ENCODE results near the gene DHX57. TPM values are rescaled to one million over a fixed set of nuclear protein-coding genes. Genes with fewer than 3 reads are reported as not detected.
"Not testable (repeated sequence)": the region's sequence is repeated elsewhere in the genome, so short reads cannot be mapped to it uniquely, and the experiment has no call there.

DHX57 gene
- total RNA-seq, 8 experiments from 2014 or later = 10.6 to 31.8 (median 28.1) TPM

DNA sequence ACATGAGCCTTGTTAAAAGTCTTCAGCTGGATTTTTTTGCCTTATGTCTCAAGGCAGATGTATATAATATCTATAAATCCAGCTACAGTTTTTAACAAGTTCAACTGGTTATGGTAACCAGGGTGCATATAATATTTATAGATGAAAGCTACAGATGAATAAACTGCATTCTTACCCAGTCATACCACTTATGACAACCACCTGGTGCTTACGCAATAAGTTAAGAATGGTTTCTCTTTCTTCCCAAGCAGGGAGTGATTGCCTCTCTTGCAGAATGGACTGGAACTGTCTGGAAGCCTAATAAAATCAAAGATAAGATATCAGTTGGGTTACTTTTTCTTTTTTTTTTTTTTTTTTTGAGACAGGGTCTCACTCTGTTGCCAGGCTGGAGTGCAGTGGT is 19.6 kb downstream of the DHX57 start:
- Histone ChIP-seq H3K27ac (no peak overlapping the region), H3K4me1 (replicated peaks in 1 of 2) (no peaks in the 10 kb centered on the region), H3K4me3 (no peak overlapping the region)
- in situ Hi-C loops (cut with MboI; ENCODE audit: low pct_unique_long_range_greater_than_20kb in 2 of 9, low sequenced_read_pairs in 9 of 9, unreplicated experiment in 9 of 9) = no loop called here
- ATAC-seq (replicated peaks in 6 of 8) = peak in 2 of 8 experiments; percentile 39 to 61
- WGBS, 10 experiments = 100% methylated on average over 1 of the region's 1 CpG; no CpG with 5 or more reads in 9 of the 10 experiments

DNA sequence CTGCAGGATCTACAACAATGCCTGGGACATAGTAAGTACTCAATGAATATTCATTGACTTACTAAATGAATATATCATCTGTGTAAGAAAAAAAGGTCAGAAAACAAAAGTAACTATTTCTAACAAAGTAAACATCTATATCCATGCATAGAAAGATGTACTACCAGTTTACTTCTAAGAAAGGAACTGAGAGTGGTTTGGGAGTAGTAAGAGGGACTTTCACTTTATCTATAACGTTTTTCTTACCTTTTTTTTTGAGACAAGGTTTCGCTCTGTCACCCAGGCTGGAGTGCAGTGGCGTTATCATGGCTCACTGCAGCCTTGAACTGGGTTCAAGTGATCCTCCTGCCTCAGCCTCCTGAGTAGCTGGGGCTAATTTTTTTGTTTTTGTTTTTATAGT is 25.7 kb downstream of the DHX57 start:
- no peak for ATAC-seq (replicated peaks in 6 of 8)
- in situ Hi-C loops (cut with MboI; ENCODE audit: low pct_unique_long_range_greater_than_20kb in 2 of 9, low sequenced_read_pairs in 9 of 9, unreplicated experiment in 9 of 9) = no loop called here
- WGBS, 10 experiments = 91 to 100% (median 98%) methylated on average over 1 to 3 of the region's 3 CpGs; no CpG with 5 or more reads in 2 of the 10 experiments

DNA sequence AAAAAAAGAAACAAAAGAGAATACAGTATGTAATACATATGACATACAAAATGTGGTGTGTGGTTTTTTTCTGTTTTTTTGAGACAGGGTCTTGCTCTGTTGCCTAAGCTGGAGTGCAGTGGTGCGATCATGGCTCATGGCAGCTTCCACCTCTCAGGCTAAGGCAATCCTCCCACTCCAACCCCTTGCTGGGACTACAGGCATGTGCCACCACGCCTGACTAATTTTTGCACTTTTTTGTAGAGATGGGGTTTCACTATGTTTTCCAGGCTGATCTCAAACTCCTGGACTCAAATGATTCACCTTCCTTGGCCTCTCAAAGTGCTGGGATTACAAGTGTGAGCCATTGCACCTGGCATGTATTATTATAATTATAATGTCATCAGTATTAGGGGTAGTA is 38.9 kb downstream of the DHX57 start:
- in situ Hi-C loops (cut with MboI; ENCODE audit: low pct_unique_long_range_greater_than_20kb in 2 of 9, low sequenced_read_pairs in 9 of 9, unreplicated experiment in 9 of 9) = loop anchor here in 1 of 9 experiments (25.0 kb wide), 1 partner anchor 249 kb away; no protein-coding TSS in a partner anchor
- 80 to 100% (median 80%) methylated on average over 1 to 2 of the region's 2 CpGs; no CpG with 5 or more reads in 7 of the 10 experiments for WGBS, 10 experiments
- no peak overlapping the region for H3K27ac ChIP-seq
- no peak overlapping the region for H3K4me3 ChIP-seq
- no peaks in the 10 kb centered on the region for H3K4me1 ChIP-seq (replicated peaks in 1 of 2)
- ATAC-seq (replicated peaks in 6 of 8) = no peak

More for the DNA sequence above, 25.7 kb downstream of the DHX57 start:
- no peak overlapping the region for H3K4me3 ChIP-seq
- no peak overlapping the region for H3K27ac ChIP-seq
- no peaks in the 10 kb centered on the region for H3K4me1 ChIP-seq (replicated peaks in 1 of 2)

DNA sequence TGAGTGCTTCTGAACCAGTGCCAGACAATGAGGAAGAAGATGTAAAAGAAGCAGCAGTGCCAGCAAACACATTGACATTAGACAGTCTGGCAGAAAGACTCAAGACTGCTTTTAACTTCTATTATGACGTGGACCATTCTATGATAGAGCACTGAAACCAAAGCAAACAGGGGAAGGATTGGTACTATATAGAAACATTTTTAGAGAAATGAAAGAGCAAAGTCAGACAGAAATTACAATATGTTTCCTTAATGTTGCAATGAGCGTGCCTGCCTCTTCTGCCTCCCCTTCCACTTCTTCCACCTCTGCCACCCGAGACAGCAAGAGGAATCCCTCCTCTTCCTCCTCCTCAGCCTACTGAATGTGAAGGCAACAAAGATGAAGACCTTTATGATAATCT is 39.7 kb downstream of the DHX57 start:
- no peak for ATAC-seq (replicated peaks in 6 of 8)
- WGBS, 10 experiments = 82 to 100% (median 100%) methylated on average over 1 to 3 of the region's 3 CpGs; no CpG with 5 or more reads in 2 of the 10 experiments
- in situ Hi-C loops (cut with MboI; ENCODE audit: low pct_unique_long_range_greater_than_20kb in 2 of 9, low sequenced_read_pairs in 9 of 9, unreplicated experiment in 9 of 9) = loop anchor here in 1 of 9 experiments (25.0 kb wide), 1 partner anchor 249 kb away; no protein-coding TSS in a partner anchor

DNA sequence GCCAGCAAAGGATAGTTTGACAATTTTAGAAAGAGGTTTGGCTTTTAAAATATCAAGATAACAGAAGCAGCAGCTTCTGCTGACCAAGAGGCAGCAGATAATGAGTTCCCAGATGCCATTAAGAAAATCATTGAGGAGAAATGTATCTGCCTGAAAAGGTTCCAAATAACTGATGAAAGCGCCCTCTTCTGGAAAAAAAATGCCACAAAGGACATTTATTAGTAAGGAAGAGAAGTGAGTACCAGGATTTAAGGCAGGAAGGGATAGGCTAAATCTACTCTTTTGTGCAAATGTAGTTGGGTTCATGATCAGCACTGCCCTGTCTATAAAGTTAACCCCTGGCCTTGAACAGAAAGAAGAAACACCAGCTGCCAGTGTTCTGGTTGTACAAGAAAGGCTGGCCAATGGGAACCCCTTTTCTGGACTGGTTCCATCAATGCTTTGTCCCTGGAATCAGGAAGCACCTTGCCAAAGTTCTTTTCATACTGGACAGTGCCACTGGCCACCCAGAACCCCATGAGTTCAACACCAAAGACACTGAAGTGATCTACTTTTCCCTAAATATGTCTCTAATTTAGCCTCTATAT is 40.6 kb downstream of the DHX57 start:
- Histone ChIP-seq H3K4me1 (replicated peaks in 1 of 2) (no peaks in the 10 kb centered on the region), H3K27ac (no peak overlapping the region), H3K4me3 (no peak overlapping the region)
- WGBS, 10 experiments = 0 to 60% (median 25%) methylated on average over 1 of the region's 1 CpG; no CpG with 5 or more reads in 2 of the 10 experiments
- peak in 3 of 8 experiments; percentile 30 to 67 (median 36) for ATAC-seq (replicated peaks in 6 of 8)
- in situ Hi-C loops (cut with MboI; ENCODE audit: low pct_unique_long_range_greater_than_20kb in 2 of 9, low sequenced_read_pairs in 9 of 9, unreplicated experiment in 9 of 9) = loop anchor here in 1 of 9 experiments (25.0 kb wide), 1 partner anchor 248 kb away; no protein-coding TSS in a partner anchor

More for the DNA sequence above, 39.7 kb downstream of the DHX57 start:
- Histone ChIP-seq H3K27ac (no peak overlapping the region), H3K4me3 (no peak overlapping the region), H3K4me1 (replicated peaks in 1 of 2) (no peaks in the 10 kb centered on the region)

DNA sequence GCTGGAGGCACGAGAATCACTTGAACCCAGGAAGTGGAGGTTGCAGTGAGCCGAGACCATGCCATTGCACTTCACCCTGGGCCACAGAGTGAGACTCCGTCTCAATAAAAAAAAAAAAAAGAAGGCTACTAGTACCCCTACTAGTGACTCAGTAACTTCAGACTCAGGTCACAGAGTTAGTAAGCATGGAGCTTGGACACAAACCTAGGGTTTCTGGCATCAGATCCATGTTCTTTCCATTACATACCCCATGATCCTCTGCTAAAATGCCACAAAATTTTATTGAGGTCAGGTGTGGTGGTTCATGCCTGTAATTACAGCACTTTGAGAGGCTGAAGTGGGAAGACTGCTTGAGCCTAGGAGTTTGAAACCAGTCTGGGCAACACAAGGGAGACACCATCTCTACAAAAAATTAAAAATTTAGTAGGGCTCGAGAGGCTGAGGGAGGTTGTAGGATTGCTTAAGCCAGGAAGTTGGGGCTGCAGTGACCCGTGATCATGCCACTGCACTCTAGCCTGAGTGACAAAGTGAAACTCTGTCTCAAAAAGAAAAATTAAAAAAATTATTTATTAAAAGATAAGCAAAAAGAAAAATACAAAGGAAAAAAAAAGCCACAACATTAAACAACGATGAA is 45.1 kb downstream of the DHX57 start:
- no peak for ATAC-seq (replicated peaks in 6 of 8)
- no peaks in the 10 kb centered on the region for H3K4me1 ChIP-seq (replicated peaks in 1 of 2)
- in situ Hi-C loops (cut with MboI; ENCODE audit: low pct_unique_long_range_greater_than_20kb in 2 of 9, low sequenced_read_pairs in 9 of 9, unreplicated experiment in 9 of 9) = loop anchor here in 1 of 9 experiments (25.0 kb wide), 1 partner anchor 243 kb away; no protein-coding TSS in a partner anchor
- no peak overlapping the region for H3K4me3 ChIP-seq
- 66 to 100% (median 91%) methylated on average over 3 to 5 of the region's 6 CpGs for WGBS, 10 experiments
- H3K27ac ChIP-seq = no peak overlapping the region

DNA sequence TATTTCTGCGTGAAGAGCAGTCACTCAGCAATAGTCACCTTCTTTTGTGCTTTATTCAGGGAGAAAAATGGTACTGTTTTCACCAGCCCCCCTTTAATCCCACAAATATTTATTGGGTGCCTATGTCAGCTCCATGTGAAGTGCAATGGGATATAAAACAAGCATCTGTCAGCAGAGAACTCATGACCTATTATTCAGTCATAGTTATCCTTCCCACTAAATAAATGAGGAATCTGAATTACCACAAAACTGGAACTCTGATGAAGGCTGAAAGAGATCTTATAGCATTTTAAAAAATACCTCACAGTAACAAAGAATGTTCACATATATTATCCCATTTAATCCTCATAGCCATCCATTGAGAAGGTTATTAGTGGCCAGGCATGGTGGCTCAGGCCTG is 45.8 kb downstream of the DHX57 start:
- 88 to 100% (median 100%) methylated on average over 1 of the region's 1 CpG; no CpG with 5 or more reads in 1 of the 10 experiments for WGBS, 10 experiments
- in situ Hi-C loops (cut with MboI; ENCODE audit: low pct_unique_long_range_greater_than_20kb in 2 of 9, low sequenced_read_pairs in 9 of 9, unreplicated experiment in 9 of 9) = loop anchor here in 1 of 9 experiments (25.0 kb wide), 1 partner anchor 243 kb away; no protein-coding TSS in a partner anchor
- H3K27ac ChIP-seq = no peak overlapping the region
- H3K4me1 ChIP-seq (replicated peaks in 1 of 2) = no peaks in the 10 kb centered on the region
- H3K4me3 ChIP-seq = no peak overlapping the region
- no peak for ATAC-seq (replicated peaks in 6 of 8)

DNA sequence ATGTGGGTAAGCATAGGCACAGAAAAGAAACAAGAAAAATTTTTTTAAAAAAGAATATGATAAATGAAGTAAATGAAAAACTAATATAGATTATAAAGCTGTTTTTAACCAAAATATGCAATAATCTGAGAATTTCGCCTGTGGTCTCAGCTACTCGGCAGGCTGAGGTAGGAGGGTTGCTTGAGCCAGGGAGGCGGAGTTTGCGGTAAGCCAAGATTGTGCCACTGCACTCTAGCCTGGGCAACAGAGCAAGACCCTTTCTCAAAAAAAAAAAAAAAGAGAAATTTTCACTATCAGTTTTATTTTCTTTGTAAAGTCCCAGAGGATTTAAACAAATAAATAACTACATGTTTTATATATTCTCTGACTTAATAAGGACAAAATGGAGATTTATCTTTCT is 47.3 kb downstream of the DHX57 start:
- no peak overlapping the region for H3K4me3 ChIP-seq
- in situ Hi-C loops (cut with MboI; ENCODE audit: low pct_unique_long_range_greater_than_20kb in 2 of 9, low sequenced_read_pairs in 9 of 9, unreplicated experiment in 9 of 9) = loop anchor here in 1 of 9 experiments (25.0 kb wide), 1 partner anchor 241 kb away; no protein-coding TSS in a partner anchor
- no peak overlapping the region for H3K27ac ChIP-seq
- H3K4me1 ChIP-seq (replicated peaks in 1 of 2) = no peaks in the 10 kb centered on the region
- 67 to 100% (median 93%) methylated on average over 3 to 4 of the region's 4 CpGs; no CpG with 5 or more reads in 1 of the 10 experiments for WGBS, 10 experiments
- no peak for ATAC-seq (replicated peaks in 6 of 8)

DNA sequence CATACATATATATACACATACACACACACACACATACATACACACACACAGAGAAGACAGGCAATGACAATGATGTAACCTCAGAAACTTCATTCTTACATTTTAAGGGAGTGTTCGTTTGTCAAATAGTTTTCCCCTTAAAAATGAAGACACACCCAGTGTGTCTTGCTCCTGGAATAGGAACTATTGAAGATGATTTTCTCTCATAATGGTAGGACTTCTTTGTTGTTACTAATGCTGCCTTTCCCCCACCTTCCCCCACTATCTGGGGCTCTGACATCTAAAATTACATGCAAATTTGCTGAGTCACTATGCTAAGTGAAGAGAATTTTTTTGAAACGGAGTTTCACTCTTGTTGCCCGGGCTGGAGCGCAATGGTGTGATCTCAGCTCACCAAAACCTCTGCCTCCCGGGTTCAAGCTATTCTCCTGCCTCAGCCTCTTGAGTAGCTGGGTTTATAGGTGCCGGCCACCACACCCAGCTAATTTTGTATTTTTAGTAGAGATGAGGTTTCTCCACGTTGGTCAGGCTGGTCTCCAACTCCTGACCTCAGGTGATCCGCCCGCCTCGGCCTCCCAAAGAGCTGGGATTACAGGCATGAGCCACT is 48.1 kb downstream of the DHX57 start:
- in situ Hi-C loops (cut with MboI; ENCODE audit: low pct_unique_long_range_greater_than_20kb in 2 of 9, low sequenced_read_pairs in 9 of 9, unreplicated experiment in 9 of 9) = loop anchor here in 1 of 9 experiments (25.0 kb wide), 1 partner anchor 240 kb away; no protein-coding TSS in a partner anchor
- WGBS, 10 experiments = 39 to 91% (median 66%) methylated on average over 3 to 8 of the region's 10 CpGs; no CpG with 5 or more reads in 4 of the 10 experiments
- not testable (repeated sequence) for H3K4me1 ChIP-seq (replicated peaks in 1 of 2); H3K4me3 ChIP-seq
- H3K27ac ChIP-seq = peak overlapping the region; percentile 5 to 43
- ATAC-seq (replicated peaks in 6 of 8) = peak in 7 of 8 experiments; percentile 55 to 99 (median 67)

DNA sequence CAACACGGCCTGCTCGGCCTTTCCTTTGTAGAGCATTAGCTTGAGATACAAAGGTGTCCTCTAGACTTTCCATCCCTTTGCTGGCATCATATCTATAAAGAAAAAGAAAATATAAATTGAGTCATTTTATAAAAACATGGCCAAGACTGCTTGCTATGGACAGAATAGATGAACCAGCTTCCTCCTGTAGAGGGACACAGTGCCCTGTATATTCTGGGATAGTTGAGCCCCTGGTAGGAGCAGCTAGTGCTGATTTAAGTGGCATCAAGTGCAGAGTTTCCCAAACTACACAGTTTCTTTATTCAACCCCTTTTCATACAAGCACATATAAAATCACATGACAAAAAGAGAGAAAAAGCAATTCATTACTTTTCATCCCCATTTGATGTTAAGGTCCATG is 49.8 kb downstream of the DHX57 start:
- Histone ChIP-seq H3K4me3 (no peak overlapping the region), H3K27ac (no peak overlapping the region), H3K4me1 (replicated peaks in 1 of 2) (no peaks in the 10 kb centered on the region)
- no peak for ATAC-seq (replicated peaks in 6 of 8)
- WGBS, 10 experiments = 90 to 100% (median 100%) methylated on average over 1 to 2 of the region's 2 CpGs; no CpG with 5 or more reads in 2 of the 10 experiments
- in situ Hi-C loops (cut with MboI; ENCODE audit: low pct_unique_long_range_greater_than_20kb in 2 of 9, low sequenced_read_pairs in 9 of 9, unreplicated experiment in 9 of 9) = loop anchor here in 1 of 9 experiments (25.0 kb wide), 1 partner anchor 239 kb away; no protein-coding TSS in a partner anchor

DNA sequence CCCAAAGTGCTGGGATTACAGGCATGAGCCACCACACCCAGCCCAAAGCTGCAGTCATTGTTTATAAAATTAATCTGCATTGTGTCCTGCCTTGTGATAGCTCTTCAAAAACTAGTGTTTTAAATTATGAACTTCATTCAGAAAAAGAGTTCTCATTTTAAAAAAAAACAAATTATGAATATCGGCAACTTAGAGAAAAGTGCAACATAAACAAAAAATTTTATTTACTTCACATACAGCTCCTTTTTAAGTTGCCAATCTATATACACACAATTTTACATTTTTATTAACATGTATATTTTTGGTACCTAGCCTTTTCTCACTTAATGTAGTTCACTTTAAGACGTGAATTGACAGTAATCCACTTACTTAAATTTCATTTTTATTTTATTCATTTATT is 50.8 kb downstream of the DHX57 start:
- 80 to 100% (median 97%) methylated on average over 1 to 2 of the region's 2 CpGs; no CpG with 5 or more reads in 1 of the 10 experiments for WGBS, 10 experiments
- H3K27ac ChIP-seq = no peak overlapping the region
- in situ Hi-C loops (cut with MboI; ENCODE audit: low pct_unique_long_range_greater_than_20kb in 2 of 9, low sequenced_read_pairs in 9 of 9, unreplicated experiment in 9 of 9) = loop anchor here in 1 of 9 experiments (25.0 kb wide), 1 partner anchor 238 kb away; no protein-coding TSS in a partner anchor
- no peaks in the 10 kb centered on the region for H3K4me1 ChIP-seq (replicated peaks in 1 of 2)
- no peak for ATAC-seq (replicated peaks in 6 of 8)
- no peak overlapping the region for H3K4me3 ChIP-seq

DNA sequence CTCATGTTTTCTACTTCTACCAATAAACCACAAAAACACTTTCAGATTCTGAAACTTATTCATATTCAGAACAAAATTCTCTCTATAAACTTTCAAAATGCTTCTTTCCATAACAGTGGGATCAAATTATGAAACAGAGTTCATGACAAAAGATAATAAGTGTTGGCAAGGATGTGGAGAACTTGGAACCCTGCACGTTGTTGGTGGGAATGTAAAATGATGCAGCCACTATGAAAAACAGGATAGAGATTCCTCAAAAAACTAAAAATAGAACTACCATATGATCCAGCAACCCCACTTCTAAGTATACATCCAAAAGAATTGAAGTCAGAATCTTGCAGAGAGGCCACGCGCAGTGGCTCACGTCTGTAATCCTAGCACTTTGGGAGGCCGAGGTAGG is 52.3 kb downstream of the DHX57 start:
- WGBS, 10 experiments = 11 to 100% (median 60%) methylated on average over 1 to 4 of the region's 5 CpGs; no CpG with 5 or more reads in 3 of the 10 experiments
- Histone ChIP-seq H3K4me1 (replicated peaks in 1 of 2) (no peaks in the 10 kb centered on the region), H3K27ac (no peak overlapping the region), H3K4me3 (no peak overlapping the region)
- in situ Hi-C loops (cut with MboI; ENCODE audit: low pct_unique_long_range_greater_than_20kb in 2 of 9, low sequenced_read_pairs in 9 of 9, unreplicated experiment in 9 of 9) = no loop called here
- no peak for ATAC-seq (replicated peaks in 6 of 8)

DNA sequence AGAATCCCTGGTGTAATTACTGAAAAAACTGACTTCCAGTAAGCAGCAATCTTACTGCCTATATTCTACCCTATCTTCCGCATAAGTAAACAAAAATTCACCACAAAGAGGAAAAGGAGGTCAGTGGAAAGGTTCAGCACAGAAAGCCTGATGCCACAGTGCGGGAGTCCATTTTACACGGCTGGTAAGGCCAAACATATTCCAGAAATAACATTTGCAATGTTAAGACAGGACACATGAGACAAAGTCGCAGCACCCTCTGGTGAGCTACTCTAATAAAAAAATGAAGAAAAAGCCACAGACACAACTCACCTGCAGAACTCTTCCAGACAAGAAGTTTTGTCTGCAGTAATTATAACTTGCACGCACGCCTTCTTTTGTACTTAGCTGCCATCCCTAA is 57.2 kb downstream of the DHX57 start:
- H3K4me1 ChIP-seq (replicated peaks in 1 of 2) = no peaks in the 10 kb centered on the region
- in situ Hi-C loops (cut with MboI; ENCODE audit: low pct_unique_long_range_greater_than_20kb in 2 of 9, low sequenced_read_pairs in 9 of 9, unreplicated experiment in 9 of 9) = no loop called here
- ATAC-seq (replicated peaks in 6 of 8) = no peak
- H3K27ac ChIP-seq = no peak overlapping the region
- H3K4me3 ChIP-seq = no peak overlapping the region
- 58 to 100% (median 82%) methylated on average over 1 to 5 of the region's 6 CpGs; no CpG with 5 or more reads in 1 of the 10 experiments for WGBS, 10 experiments

Data from motor neuron (in vitro differentiated cells).